ENCODE measurements around the gene STRAP.

STRAP gene

GRCh38 chr12:15882118-15882971 lies at the start of gene STRAP:
TSS of gene STRAP (plus strand) at chr12:15882387. CDS start at chr12:15882708, 321 bp downstream.
- DNase-seq (ENCODE audit: low spot score) = peak; percentile 97

GRCh38 chr12:15834575-15834974 lies 47.6 kb upstream of the STRAP start:
- DNase-seq (ENCODE audit: low spot score) = no peak

- no peak for DNase-seq (ENCODE audit: low spot score)
Observed at GRCh38 chr12:15837141-15837790, 44.9 kb upstream of the STRAP start.

- no peak for DNase-seq (ENCODE audit: low spot score)
Observed at GRCh38 chr12:15839041-15839440, 43.1 kb upstream of the STRAP start.

- DNase-seq (ENCODE audit: low spot score) = no peak
Observed at GRCh38 chr12:15839682-15840081, 42.5 kb upstream of the STRAP start.

- peak; percentile 62 for DNase-seq (ENCODE audit: low spot score)
Observed at GRCh38 chr12:15842108-15842507, 40.1 kb upstream of the STRAP start.

- no peak for DNase-seq (ENCODE audit: low spot score)
Observed at GRCh38 chr12:15846887-15847286, 35.3 kb upstream of the STRAP start.

- DNase-seq (ENCODE audit: low spot score) = no peak
Observed at GRCh38 chr12:15848606-15849005, 33.6 kb upstream of the STRAP start.

- DNase-seq (ENCODE audit: low spot score) = no peak
Observed at GRCh38 chr12:15851045-15851620, 31.1 kb upstream of the STRAP start.

GRCh38 chr12:15851919-15852318 lies 30.3 kb upstream of the STRAP start:
- peak; percentile 47 for DNase-seq (ENCODE audit: low spot score)

- peak; percentile 6 for DNase-seq (ENCODE audit: low spot score)
Observed at GRCh38 chr12:15852383-15852782, 29.8 kb upstream of the STRAP start.

- DNase-seq (ENCODE audit: low spot score) = peak; percentile 11
Observed at GRCh38 chr12:15853877-15854276, 28.3 kb upstream of the STRAP start.

- DNase-seq (ENCODE audit: low spot score) = peak; percentile 47
Observed at GRCh38 chr12:15854916-15855315, 27.3 kb upstream of the STRAP start.

GRCh38 chr12:15855646-15856045 lies 26.5 kb upstream of the STRAP start:
- peak; percentile 47 for DNase-seq (ENCODE audit: low spot score)

- peak; percentile 68 for DNase-seq (ENCODE audit: low spot score)
Observed at GRCh38 chr12:15856097-15856982, 25.8 kb upstream of the STRAP start.

GRCh38 chr12:15858353-15858752 lies 23.8 kb upstream of the STRAP start:
- DNase-seq (ENCODE audit: low spot score) = no peak

- DNase-seq (ENCODE audit: low spot score) = no peak
Observed at GRCh38 chr12:15859116-15859515, 23.1 kb upstream of the STRAP start.

- no peak for DNase-seq (ENCODE audit: low spot score)
Observed at GRCh38 chr12:15861404-15861803, 20.8 kb upstream of the STRAP start.

GRCh38 chr12:15862840-15863239 lies 19.3 kb upstream of the STRAP start:
- no peak for DNase-seq (ENCODE audit: low spot score)

- DNase-seq (ENCODE audit: low spot score) = no peak
Observed at GRCh38 chr12:15863372-15863771, 18.8 kb upstream of the STRAP start.

- DNase-seq (ENCODE audit: low spot score) = no peak
Observed at GRCh38 chr12:15863984-15864383, 18.2 kb upstream of the STRAP start.

- no peak for DNase-seq (ENCODE audit: low spot score)
Observed at GRCh38 chr12:15868186-15868585, 14.0 kb upstream of the STRAP start.

Measured in kidney tubule cell (primary cell).